Upper lobe of left lung (tissue), 6 donors: Measurements from ENCODE around the gene SLC6A20. TPM values are rescaled to one million over a fixed set of nuclear protein-coding genes. Genes with fewer than 3 reads are reported as not detected.

Experiments used
- ATAC-seq, 2 donors: fragments of 200-7000 bp; cut with Tn5 transposase; one replicate each; pipeline ENCODE4 v1.9.1; 2022; ENCODE audit warnings: mild to moderate bottlenecking in 2 of 2, moderate library complexity in 2 of 2; ENCODE audit not compliant: low FRiP score in 2 of 2
- DNase-seq, 2 donors: peaks; one replicate each; pipeline ENCODE4 v3.0.0-alpha.2; 2019 to 2020
- H3K27ac ChIP-seq, 4 donors: fragments of 200-600 bp; sonication (generic); one replicate each; pipeline ENCODE4 v1.5.1; 2016 to 2019
- H3K27me3 ChIP-seq, 4 donors: fragments of 200-600 bp; sonication (generic); one replicate each; pipeline ENCODE4 v1.5.1; 2017 to 2019
- H3K36me3 ChIP-seq, 4 donors: fragments of 200-600 bp; sonication (generic); one replicate each; pipeline ENCODE4 v1.5.1; 2016 to 2019
- H3K4me1 ChIP-seq, 4 donors: fragments of 200-600 bp; sonication (generic); one replicate each; pipeline ENCODE4 v1.5.1; 2018 to 2019
- H3K4me3 ChIP-seq, 4 donors: fragments of 200-600 bp; sonication (generic); one replicate each; pipeline ENCODE4 v1.5.1; 2017 to 2019; ENCODE audit warnings: mild to moderate bottlenecking in 2 of 4, moderate library complexity in 1 of 4
- H3K9me3 ChIP-seq, 4 donors: fragments of 200-600 bp; sonication (generic); one replicate each; pipeline ENCODE4 v1.5.1; 2018 to 2019
- EP300 ChIP-seq, 4 donors: sonication (generic); formaldehyde crosslinking; IDR thresholded peaks; one replicate each; pipeline ENCODE4 v1.5.1; 2017; ENCODE audit warnings: antibody characterized with exemption in 4 of 4, control low read depth in 2 of 4
- POLR2A ChIP-seq, 4 donors: fragments of 450-650 bp; IDR thresholded peaks; one replicate each; pipeline ENCODE4 v1.5.1; 2016 to 2017; ENCODE audit warnings: antibody characterized with exemption in 4 of 4, mild to moderate bottlenecking in 2 of 4
- POLR2AphosphoS5 ChIP-seq, 2 donors: sonication (generic); formaldehyde crosslinking; IDR thresholded peaks; one replicate each; pipeline ENCODE4 v1.5.1; 2017; ENCODE audit warnings: antibody characterized with exemption in 2 of 2
- WGBS, 2 donors: methylation state at CpG; one replicate each; pipeline ENCODE4 v1.1.5; 2017 to 2018; 5-methylcytosine and 5-hydroxymethylcytosine counted together
- total RNA-seq, 6 donors: library from RNA; depleted of rRNA in 4 of 6; stranded (reverse); fragments of >200 nt in 4 of 6; gene quantifications; one replicate each; pipeline versions ENCODE4 v1.1.0 to v1.2.1, GENCODE V29; 2016 to 2021
- TF ChIP-seq, protein P1 (sequence below), 6 experiments: fragments of 450-650 bp in 4 of 6; fragments of 200-600 bp in 2 of 6; sonication (generic) in 2 of 6; IDR thresholded peaks; one replicate each; pipeline ENCODE4 v1.5.1; 2016 to 2019; ENCODE audit warnings: antibody characterized with exemption in 6 of 6
- donor health status: DM: no; HTN: no; CAD: no; lungs with moderate emphysema.
- donor health status: DM: no; HTN: yes; CAD: no; lungs with severe emphysema.

SLC6A20 gene
- total RNA-seq, 6 donors from 2014 or later, result 0.11 to 20.1 (median 7.2) TPM

DNA sequence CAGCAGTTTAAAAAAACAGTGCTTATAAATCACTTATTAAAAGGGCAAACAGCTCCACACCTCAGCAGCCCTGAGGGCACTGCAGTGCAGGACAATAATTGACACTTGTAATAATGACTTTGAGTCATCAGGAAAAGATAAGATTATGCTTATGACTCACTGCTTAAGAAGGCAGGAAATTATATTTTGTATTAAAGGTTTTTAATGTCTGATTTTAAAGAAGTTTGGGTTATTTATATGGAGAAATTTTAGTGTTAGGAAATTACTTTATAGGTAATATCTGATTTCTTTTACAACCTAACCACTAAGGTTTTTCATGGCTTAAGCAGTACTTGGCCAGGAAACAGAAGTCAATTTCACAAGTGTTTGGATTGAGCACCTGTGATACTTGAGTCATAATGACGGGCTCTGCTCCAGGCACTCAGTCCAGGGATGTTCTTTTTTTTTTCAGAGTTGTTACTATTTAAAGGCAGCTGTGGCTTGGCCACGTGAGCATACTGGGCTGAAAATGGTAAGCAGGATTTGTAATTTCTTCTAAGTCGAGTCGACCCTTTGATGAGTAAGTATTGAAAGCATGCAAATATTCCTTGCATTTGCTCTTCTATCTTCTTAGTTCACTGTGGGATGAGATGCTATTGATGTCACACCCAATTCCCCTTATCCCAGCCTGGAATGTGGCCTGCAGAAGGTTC, 21.6 kb upstream of the SLC6A20 start:
- Histone ChIP-seq H3K27me3 (no peaks in the 10 kb centered on the region), H3K4me3 (no peak overlapping the region), H3K36me3 (peaks cover 0 to 20% (median 6%) of the 10 kb centered on the region in 4 donors), H3K9me3 (no peaks in the 10 kb centered on the region), H3K27ac (peak overlapping the region in 3 of 4 donors; percentile 14 to 63 (median 22)), H3K4me1 (peaks cover 0 to 12% (median 7%) of the 10 kb centered on the region in 4 donors)
- WGBS, 2 donors, result 40 to 43% methylated on average over 4 of the region's 4 CpGs
- ATAC-seq, result peak; percentile 86 to 87
- peak in 1 of 2 donors; percentile 71 for DNase-seq
- peak in 1 of 4 donors; percentile 29 for TF ChIP-seq EP300 (IDR thresholded peaks at IDR 0.05)
- peak in 1 of 2 donors; percentile 7 for TF ChIP-seq POLR2AphosphoS5 (IDR thresholded peaks at IDR 0.05)
- TF ChIP-seq, protein P1, sequence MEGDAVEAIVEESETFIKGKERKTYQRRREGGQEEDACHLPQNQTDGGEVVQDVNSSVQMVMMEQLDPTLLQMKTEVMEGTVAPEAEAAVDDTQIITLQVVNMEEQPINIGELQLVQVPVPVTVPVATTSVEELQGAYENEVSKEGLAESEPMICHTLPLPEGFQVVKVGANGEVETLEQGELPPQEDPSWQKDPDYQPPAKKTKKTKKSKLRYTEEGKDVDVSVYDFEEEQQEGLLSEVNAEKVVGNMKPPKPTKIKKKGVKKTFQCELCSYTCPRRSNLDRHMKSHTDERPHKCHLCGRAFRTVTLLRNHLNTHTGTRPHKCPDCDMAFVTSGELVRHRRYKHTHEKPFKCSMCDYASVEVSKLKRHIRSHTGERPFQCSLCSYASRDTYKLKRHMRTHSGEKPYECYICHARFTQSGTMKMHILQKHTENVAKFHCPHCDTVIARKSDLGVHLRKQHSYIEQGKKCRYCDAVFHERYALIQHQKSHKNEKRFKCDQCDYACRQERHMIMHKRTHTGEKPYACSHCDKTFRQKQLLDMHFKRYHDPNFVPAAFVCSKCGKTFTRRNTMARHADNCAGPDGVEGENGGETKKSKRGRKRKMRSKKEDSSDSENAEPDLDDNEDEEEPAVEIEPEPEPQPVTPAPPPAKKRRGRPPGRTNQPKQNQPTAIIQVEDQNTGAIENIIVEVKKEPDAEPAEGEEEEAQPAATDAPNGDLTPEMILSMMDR (IDR thresholded peaks at IDR 0.05), result no peak
- TF ChIP-seq POLR2A (IDR thresholded peaks at IDR 0.05), result no peak

DNA sequence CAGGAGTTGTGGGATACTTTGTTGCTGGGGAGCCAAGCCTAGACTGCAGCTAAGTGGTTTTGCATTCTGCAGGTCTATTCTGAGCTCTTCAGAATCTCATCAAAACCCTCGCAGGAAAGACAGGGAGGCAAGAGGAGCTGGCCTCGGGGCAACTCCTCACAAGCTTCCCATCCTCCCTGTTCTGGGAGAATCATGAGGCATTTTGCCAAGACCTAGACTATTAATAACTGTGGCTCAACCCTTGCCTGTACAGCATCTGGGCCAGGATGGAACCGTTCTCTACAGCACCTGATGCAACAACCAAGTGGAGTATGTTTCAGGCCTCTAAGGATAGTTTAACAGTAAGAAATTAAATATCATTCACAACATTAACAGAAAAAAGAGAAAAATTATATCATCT, 20.2 kb upstream of the SLC6A20 start:
- peaks cover 0 to 7% (median 2%) of the 10 kb centered on the region in 4 donors for H3K36me3 ChIP-seq
- no peak overlapping the region for H3K4me3 ChIP-seq
- no peak for ATAC-seq
- H3K9me3 ChIP-seq, result no peaks in the 10 kb centered on the region
- DNase-seq, result no peak
- no peaks in the 10 kb centered on the region for H3K27me3 ChIP-seq
- H3K4me1 ChIP-seq, result peaks cover 0 to 12% (median 7%) of the 10 kb centered on the region in 4 donors
- TF ChIP-seq, protein P1 (IDR thresholded peaks at IDR 0.05), result no peak
- no peak for TF ChIP-seq POLR2A (IDR thresholded peaks at IDR 0.05)
- no peak for TF ChIP-seq POLR2AphosphoS5 (IDR thresholded peaks at IDR 0.05)
- TF ChIP-seq EP300 (IDR thresholded peaks at IDR 0.05), result no peak
- WGBS, 2 donors, result 77 to 81% methylated on average over 1 to 3 of the region's 3 CpGs
- H3K27ac ChIP-seq, result no peak overlapping the region

DNA sequence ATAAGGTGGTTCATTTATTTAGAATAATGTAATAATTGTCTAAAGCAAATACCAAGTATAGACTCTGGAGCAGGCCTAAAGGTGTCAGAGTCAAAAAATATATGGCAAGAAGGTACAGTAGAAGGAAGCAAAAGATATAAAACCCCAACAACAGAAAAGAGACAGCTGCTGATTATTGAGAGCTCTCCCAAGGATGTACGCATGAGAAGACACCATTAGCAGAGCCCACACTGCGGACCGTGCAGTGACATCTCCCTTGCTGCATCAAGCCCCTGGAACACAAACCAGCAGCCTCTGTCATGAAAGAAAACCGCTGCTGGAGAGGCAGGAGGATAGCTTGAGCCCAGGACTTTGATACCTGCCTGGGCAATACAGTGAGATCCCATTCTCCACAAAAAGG, 18.0 kb upstream of the SLC6A20 start:
- WGBS, 2 donors, result 94% methylated on average over 4 of the region's 4 CpGs
- no peak for DNase-seq
- no peak for ATAC-seq
- Histone ChIP-seq H3K27me3 (no peaks in the 10 kb centered on the region), H3K27ac (no peak overlapping the region), H3K36me3 (peaks cover 0 to 3% (median 0%) of the 10 kb centered on the region in 4 donors), H3K9me3 (no peaks in the 10 kb centered on the region), H3K4me1 (peaks cover 0 to 12% (median 7%) of the 10 kb centered on the region in 4 donors), H3K4me3 (no peak overlapping the region)
- TF ChIP-seq POLR2A (IDR thresholded peaks at IDR 0.05), result no peak
- TF ChIP-seq, protein P1 (IDR thresholded peaks at IDR 0.05), result no peak

DNA sequence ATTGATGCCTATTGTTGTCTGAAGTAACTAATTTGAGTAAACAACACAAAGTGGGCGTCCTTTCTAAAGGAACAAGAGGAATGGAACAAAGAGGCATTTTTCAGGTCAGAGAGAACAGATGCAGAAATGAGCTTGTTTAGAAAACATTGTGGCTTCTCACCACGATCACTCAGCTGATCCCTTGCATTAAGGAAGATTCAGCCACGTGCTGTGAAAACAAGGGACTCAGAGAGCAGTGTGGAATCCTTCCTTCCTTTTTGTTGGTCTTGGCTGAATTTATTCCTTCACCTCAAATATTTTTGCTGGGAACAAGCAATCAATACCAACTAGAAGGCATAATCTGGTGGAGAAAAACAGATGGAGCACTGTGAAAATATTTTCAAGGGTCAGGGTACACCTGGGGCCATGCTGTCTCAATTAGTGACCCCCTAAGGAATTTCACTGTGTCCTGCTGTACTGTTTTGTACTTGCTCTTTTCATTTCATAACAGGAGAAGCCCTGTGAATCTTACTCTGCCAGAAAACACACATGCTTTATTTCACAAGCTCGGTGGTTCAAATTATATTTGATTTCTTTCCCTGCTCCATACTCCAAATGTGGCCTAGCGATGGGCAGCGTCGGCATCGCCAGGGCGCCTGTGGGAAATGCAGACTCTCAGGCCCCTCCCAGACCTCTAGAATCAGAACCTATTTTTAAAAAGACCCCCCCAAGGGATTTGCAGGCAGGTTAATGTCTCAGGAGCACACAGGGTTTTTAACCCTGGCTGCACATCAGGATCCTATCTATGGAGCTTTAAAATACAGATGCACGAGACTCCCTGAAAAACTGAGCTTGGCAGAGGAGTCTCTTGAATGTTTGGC, 11.6 kb upstream of the SLC6A20 start:
- Histone ChIP-seq H3K4me3 (no peak overlapping the region), H3K27me3 (no peaks in the 10 kb centered on the region), H3K27ac (no peak overlapping the region), H3K36me3 (no peaks in the 10 kb centered on the region), H3K9me3 (no peaks in the 10 kb centered on the region), H3K4me1 (no peaks in the 10 kb centered on the region)
- 76 to 81% methylated on average over 10 of the region's 10 CpGs for WGBS, 2 donors
- ATAC-seq, result no peak
- TF ChIP-seq, protein P1 (IDR thresholded peaks at IDR 0.05), result no peak
- TF ChIP-seq EP300 (IDR thresholded peaks at IDR 0.05), result no peak
- no peak for TF ChIP-seq POLR2A (IDR thresholded peaks at IDR 0.05)
- no peak for TF ChIP-seq POLR2AphosphoS5 (IDR thresholded peaks at IDR 0.05)
- DNase-seq, result no peak
